Suppressor macrophage treated with lipopolysaccharide for 1 hour (primary cell): Measurements from ENCODE around the gene PIF1.
"Not testable (repeated sequence)": the region's sequence is repeated elsewhere in the genome, so short reads cannot be mapped to it uniquely, and the experiment has no call there.

ENCODE experiments used
- DNase-seq, 3 donors: peaks; one replicate each; pipeline ENCODE4 v3.0.0-alpha.2; 2020 to 2022

The PIF1 gene

DNA sequence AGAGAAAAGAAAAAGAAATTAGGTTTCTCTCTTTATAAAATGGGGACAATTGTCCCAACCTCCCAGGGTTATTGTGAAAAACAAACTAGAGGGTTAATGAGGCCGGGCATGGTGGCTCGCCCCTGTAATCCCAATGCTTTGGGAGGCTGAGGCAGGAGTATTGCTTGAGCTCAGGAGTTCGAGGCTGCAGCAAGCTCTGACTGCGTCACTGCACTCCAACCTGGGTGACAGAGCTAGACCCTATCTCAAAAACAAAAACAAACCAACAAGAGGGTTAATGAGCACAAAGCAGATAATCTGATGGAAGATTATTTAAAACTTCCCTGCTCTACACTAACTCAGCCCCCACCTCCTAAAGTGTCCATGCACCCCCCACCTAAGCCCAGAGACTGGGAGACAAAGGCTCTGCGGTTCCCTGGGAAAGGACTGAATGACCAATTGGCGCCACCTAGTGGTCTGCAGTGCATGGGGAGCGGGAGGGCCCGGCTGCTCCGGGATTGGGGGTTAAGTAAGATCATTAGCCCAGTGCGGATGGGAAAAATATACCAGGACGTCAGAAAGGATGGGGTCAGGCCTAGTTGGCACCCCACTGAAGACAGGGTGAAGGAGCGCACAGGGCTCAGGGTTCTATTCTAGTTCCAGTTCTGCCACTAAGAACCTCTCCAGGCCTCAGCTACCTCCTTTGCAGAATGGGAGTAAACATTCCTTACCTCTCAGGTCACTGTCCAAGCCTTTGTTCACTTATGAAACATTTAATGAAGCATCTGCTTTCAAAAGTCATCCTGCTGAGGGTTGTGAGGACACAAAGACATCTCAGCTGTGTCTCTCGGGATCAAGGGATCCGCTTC is 15.6 kb downstream of the PIF1 start:
- DNase-seq = peak; percentile 77 to 92 (median 83)

DNA sequence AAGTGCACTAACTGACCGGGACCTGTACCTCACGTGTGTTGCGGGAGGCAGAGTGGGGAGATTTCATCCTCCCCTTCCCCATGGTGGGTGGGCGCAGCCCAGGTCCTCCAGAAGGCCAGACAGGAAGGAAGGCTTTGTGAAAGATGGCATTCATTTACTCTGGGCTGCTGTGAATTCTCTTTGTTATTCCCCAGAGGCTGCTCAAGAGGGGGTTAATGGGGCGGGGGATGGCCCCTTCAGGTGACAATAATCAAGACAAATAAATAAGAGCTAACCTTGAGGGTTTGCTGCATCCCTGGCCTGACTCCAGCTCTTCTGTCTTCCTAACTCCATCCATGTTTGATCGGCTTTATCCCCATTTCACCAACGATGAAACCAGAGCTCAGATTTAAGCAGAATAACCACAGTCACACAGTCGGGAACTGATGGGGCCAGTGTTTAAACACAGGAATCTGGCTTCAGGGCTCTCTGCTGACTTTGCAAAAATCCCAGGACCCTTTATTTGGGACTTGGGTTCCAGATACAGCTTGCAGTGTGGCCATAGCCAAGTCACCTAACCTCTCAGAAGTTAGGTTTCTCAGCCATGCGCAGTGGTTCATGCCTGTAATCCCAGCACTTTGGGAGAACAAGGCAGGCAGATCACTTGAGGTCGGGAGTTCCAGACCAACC is 16.5 kb downstream of the PIF1 start:
- DNase-seq = no peak

DNA sequence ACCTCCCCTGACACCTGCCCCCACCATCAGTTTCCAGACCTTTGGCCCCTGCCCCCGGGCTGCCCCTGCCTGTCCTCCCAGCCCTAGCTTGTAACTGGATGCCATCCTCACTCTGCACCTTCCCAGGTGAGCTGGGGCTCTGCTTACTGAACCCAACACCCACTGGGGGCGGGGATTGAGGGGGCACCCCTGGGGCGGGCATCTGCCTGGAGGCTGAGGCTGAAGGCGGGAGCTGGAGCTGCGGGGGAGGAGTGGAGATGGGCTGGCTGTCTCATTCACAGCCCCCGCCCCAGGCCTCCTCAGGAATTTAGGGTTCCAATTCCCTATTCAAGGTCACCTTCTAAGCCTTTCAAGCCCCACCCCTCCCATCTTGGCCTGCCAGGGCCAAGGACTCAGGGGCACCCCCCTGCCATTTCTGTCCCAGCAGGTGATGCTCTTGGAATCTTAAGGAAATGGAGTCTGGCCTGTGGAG is 17.7 kb downstream of the PIF1 start:
- no peak for DNase-seq

DNA sequence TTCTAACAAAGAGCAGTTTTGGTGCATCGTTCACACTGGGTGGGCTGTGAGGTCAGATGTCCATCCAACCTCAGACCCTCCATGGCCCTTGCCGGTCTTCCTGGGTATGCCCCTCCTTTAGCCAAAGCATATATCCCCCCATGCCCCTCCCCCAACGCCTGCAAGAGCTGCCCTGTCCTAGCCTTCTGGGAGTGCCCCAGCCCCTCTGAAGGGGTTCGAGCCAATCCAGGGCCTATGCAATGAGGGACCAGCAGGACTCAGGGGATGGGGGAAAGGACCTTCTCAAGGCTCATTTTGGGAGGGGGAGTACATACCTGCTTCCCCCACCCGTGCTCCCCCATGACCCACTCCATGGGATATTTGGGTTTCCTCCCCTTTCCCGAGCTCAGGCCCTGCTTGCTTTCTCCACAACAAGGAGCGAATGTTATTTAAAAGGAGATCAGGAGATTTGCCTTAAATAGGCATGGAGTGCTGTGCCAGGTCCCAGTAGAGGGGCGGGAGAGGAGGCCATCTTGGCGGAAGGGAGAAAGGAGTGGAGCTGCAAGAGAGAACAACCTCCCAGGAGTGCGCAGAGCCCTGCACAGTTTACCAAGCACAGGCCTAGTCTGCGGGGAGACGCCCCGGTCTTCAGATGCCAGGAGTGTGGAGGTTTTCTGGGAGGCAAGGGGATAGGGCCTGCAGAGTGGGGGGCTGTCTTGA is 18.2 kb downstream of the PIF1 start:
- no peak for DNase-seq

DNA sequence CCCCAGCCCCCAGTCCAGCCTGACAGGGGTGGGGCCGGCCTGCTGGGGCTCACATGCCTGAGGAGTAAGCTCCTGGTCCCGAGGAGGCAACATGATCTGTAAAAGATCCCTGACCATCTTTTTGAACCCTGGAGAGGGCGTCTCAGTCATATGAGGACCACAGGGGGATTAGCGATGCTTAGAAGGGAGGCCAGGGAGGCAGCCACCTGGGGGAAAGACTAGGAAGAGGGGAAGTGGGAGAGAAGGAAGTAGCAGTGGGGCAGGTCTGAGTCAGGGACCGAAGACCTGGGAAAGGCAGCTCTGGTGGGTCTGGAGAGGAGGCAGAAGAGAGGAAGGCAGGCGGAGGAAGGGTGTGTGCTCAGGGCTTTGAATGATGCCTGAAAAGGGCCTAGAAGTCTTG is 18.9 kb downstream of the PIF1 start:
- DNase-seq = no peak

DNA sequence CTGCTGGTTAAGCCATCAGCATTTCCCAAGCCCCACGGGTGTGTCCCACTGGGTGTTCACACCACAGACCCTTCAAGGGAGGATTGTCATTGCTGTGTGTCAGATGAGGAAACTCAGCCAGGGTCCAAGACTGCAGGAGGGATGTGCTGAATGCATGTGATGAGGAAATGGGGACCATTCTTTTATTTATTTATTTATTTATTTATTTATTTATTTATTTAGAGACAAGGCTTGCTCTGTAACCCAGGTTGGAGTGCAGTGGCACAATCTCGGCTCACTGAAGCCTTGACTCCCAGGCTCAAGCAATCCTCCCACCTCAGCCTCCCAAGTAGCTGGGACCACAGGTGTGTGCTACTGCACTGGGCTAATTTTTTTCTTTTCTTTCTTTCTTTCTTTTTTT is 20.8 kb downstream of the PIF1 start:
- DNase-seq = no peak

DNA sequence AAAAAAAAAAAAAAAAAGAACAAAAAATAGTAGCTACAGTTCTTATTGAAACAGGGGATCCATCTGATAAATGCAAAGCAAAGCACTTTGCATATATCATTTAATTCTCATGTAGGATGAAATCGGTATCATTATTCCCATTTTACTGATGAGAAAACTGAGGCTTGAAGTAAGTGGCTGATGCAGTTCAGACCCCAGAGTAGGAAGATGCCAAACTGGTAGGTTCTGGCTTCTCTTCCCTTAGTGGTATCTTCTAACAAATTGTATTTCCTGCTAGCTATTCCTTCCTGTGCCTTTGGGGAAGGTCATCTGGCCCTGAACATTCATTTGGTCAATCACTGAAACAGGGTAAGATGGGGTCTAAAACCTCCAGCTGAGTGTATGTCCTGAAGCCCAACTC is 21.9 kb downstream of the PIF1 start:
- no peak for DNase-seq

DNA sequence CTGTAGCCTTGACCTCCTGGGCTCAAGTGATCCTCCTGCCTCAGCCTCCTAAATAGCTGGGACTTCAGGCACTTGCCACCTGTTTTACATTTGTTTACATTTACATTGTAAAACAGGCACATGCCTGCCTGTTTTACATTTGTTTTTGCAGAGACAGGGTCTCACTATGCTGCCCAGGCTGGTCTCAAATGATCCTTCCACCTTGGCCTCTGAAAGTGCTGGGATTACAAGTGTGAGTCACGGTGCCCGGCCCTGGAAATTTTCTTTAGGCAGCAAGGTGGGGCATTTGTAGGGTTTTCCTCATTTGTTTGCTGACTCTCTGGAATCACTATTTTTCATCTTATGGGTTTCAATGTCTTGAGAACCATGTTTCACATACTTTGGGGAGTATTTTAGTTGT is 25.0 kb downstream of the PIF1 start:
- DNase-seq = peak in 1 of 3 donors; percentile 19

DNA sequence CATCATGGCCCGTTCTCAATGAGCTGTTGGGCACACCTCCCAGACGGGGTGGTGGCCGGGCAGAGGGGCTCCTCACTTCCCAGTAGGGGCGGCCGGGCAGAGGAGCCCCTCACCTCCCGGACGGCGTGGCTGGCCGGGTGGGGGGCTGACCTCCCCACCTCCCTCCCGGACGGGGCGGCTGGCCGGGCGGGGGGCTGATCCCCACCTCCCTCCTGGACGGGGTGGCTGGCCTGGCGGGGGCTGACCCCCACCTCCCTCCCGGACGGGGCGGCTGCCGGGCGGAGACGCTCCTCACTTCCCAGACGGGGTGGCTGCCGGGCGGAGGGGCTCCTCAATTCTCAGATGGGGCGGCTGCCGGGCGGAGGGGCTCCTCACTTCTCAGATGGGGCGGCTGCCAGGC is 26.5 kb downstream of the PIF1 start:
- not testable (repeated sequence) for DNase-seq

DNA sequence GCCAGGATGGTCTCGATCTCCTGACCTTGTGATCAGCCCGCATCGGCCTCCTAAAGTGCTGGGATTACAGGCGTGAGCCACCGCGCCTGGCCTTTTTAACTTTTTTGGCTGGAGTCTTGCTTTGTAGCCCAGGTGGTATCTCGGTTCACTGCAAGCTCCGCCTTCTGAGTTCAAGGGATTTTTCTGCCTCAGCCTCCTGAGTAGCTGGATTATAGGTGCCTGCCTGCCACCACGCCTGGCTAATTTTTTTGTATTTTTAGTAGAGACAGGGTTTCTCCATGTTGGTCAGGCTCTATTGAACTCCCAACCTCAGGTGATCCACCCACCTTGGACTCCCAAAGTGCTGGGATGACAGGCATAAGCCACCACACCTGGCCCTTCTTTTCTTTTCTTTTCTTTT is 29.5 kb downstream of the PIF1 start:
- not testable (repeated sequence) for DNase-seq

DNA sequence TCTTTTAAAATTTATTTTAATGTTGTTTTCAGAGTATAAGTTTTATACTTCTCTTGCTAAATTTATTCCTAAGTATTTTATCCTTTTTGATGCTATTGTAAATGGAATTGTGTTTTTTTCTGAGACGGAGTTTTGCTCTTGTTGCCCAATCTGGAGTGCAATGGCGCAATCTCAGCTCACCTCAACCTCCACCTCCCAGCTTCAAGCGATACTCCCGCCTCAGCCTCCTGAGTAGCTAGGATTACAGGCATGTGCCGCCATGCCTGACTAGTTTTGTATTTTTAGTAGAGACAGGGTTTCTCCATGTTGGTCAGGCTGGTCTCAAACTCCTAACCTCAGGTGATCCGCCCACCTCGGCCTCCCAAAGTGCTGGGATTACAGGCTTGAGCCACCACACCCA is 30.1 kb downstream of the PIF1 start:
- DNase-seq = not testable (repeated sequence)

DNA sequence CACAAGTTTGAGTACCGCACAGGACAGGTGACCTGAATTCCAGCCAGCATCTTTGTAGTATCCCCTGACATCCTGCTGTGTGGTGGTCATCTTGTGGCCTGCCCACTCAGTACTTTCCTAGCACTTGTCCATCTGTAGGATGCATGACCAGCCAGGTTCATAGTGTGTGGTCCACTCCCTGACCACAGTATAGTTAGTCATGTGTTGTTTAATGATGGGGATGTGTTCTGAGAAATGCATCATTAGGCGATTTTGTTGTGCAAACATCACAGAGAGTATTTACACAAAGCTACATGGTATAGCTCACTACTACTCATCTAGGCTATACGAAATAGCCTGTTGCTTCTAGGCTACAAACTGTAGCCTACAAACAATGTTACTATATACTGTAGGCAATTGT is 33.2 kb downstream of the PIF1 start:
- no peak for DNase-seq

DNA sequence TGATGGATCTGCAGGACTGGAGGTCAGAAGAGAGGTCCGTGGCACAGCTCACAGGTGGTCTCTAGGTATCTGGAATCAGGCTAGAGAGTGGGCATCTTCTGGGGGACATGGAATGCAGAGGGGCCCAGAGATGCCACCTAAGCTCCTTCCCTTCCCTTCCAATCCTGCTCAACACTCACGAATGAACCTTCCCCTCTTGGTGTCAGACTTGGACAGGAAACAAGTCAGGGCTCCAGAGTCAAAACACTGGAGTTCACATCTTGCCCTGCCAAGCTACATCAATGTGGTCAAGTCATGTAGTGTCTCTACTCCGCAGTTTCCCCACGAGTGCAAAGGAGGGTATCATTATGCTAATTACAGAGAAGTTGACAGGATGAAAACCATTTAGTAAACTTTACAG is 34.0 kb downstream of the PIF1 start:
- DNase-seq = no peak

DNA sequence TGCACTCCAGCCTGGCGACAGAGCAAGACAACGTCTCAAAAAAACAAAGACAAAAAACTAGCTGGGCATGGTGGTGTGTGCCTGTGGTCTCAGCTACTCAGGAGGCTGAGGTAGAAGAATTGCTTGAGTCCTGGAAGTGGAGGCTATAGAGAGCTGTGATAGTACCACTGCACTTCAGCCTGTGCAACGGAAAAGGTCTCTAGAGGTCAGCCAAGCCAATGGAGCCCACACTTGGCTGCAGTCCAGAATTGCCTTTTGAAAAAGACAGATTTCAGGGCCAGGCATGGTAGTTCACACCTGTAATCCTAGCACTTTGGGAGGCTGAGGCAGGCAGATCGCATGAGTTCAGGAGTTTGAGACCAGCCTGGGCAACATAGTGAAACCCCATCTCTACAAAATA is 41.7 kb downstream of the PIF1 start:
- DNase-seq = no peak

DNA sequence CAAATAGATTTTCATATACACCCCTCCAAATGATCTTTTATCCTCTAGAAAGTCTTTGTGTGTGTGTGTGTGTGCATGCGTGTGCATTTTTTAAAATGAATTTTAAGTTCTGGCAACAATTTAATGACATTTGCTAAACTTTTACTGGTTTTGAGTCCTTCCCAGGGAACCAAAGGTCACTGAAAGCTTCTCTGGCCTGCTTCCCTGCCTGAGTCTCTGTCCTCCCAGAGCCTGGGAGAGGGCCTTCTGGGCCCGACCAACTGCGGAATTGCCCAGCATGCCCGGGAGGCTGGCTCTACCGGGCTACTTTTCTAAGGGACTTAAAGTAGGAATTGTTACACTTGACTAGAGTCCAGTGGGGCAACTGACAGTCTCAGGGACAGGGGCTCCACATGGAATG is 42.7 kb downstream of the PIF1 start:
- no peak for DNase-seq

DNA sequence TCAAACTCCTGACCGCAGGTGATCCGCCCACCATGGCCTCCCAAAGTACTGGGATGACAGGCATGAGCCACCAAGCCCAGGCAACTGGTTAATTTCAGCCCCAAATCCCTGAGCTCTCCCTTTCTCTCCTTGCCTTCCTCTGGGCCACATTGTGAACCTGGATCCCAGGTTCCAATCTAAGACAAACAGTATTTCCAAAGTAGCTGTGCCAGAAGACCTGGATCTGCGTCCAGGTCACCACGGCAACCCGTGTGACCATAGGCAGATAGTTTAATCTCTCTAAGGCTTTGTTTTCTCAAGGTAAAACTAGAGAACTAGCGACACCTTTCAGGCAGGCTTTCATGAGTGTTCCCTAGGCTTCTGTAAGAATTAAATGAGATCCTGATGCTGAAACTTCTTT is 44.1 kb downstream of the PIF1 start:
- no peak for DNase-seq

DNA sequence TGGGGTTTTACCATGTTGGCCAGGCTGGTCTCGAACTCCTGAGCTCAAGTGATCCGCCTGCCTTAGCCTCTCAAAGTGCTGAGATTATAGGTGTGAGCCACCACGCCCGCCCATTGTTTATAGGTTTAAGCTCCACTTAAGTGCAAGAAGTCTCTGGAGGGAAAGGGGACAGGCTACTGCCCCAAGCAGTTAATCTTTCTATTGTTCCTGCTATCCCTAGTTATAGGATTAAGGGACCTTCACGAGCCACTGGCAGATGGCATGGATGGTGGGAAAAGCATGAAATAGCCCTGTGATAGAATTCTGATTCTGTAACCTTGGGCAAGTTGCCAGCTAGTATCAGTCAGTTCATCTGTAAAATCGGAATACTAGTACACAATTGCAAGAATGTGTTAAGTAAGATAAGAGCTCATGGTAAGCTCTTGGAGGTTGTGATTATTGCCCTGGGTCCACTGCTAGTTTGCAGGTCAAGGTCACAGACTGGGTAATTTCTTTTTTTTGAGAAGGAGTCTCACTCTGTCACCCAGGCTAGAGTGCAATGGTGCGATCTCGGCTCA is 44.8 kb downstream of the PIF1 start:
- no peak for DNase-seq

DNA sequence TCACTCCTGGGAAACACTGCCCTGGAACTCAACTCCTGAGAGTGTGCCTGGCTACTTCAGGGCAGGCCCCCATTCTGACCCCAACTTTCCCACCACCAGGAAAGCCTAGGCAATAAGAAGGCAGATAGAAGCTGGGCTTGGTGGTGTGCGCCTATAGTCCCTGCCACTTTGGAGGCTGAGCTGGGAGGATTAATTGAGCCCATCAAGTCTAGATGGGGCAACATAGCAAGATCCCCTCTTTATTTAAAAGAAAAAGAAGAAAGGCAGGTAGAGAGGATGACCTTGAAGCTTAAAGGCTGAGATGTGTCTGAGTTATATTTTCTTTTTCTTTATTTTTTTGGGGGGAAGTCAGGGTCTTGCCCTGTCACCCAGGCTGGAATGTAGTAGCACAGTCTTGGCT is 45.8 kb downstream of the PIF1 start:
- DNase-seq = no peak

DNA sequence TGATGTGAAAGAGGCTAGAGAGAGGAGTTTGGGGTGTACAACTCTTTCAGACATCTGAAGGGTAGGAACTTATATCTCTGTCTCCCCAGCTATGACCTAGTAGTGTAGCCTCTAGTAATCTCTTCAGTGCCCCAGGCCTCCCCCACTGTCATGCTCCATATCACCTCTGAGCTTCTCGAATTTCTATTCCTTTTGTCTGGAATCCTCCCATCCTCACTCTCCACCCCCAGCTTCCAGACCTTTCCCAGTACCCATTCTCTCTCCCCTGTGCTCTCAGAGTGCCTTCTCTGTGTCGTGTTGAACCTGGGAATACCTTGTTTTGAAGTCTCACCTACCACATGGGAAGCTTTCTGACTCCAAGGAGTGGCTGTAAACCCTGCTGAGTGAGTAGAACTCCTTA is 46.4 kb downstream of the PIF1 start:
- DNase-seq = no peak

DNA sequence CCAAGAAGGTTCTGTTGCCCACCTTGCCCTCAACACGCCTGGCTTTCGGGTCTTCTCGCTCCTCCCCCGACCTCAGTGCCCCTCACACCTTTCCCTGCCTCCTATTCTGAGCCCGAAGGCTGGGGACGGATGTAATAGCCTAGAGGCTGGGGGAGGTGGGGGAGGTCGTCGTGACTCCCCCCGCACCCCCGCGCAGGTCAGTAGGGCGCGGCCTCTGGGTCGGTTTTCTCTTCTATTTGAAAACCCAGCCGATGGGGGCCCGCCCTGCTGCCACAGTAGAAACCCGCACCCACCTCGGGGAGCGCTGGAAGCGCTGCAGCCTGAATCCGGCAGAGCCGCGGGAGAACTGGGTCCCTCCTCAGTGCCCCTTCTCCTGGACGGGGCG is 49.1 kb downstream of the PIF1 start:
- DNase-seq = no peak

DNA sequence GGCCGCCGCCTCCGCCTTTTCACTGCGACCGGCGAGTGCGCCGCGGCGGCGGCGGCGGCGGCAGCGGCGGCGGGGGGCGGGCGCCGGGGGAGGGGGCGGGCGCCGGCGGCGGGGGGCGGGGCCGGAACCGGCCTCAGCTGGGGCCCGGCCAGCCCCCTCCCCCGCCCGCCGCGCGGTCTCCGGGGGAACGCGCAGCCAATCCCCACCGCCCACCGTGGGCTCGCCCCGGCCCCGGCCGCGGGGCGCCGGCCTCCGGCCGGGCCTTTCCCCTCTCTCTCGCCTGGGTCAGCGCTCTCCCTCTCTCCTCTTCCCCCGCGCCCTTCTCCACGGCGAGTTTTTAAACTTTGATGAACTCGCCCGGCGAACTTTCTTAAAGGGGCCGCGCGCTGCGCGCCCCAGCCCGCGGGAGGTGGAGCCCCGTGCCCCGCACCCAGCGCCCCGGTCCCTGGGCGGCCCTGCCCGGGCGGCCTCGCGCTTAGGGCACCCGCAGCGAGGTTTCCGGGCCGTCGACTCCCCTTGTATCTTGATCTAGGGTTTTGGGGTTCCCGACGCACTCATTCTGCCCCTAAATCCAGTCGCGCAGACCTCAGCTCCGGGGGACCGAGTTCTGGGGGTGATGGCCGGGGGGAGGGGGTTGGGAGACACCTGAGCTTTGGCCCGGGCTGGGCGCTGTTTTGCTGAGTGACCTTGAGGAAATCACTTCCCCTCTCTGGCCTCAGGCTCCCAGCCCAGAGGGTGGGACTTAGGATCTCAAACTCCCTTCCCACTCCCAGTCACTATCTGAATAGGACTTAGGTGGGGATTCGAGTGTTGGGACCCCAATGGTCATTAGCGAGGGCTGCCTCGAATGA is 49.7 kb downstream of the PIF1 start, which contains the start of gene RBPMS2:
Gene RBPMS2 (minus strand): TSS at position 39 of the 851 bp plus-strand sequence. CDS start 270 bp downstream, outside the sequence.
- DNase-seq = peak; percentile 29 to 68 (median 41)
